ENCODE results near the gene SEPTIN2.
"Not testable (repeated sequence)": the region's sequence is repeated elsewhere in the genome, so short reads cannot be mapped to it uniquely, and the experiment has no call there.

Gene SEPTIN2

GRCh38 chr2:241275910-241276309 is 39.8 kb upstream of the SEPTIN2 start:
- DNase-seq (ENCODE audit: low read depth, low spot score): no peak

GRCh38 chr2:241278306-241278705 is 37.4 kb upstream of the SEPTIN2 start:
- in situ Hi-C loops (cut with HindIII; ENCODE audit: low sequenced_read_pairs); H3K4me3 ChIP-seq (ENCODE audit: low read depth, low read length); DNase-seq (ENCODE audit: low read depth, low spot score): not testable (repeated sequence)

More at GRCh38 chr2:241275910-241276309, 39.8 kb upstream of the SEPTIN2 start:
- in situ Hi-C loops (cut with HindIII; ENCODE audit: low sequenced_read_pairs): no loop called here
- no peak overlapping the region for H3K4me3 ChIP-seq (ENCODE audit: low read depth, low read length)
- TF ChIP-seq CTCF (IDR thresholded peaks at IDR 0.05; ENCODE audit: low read depth, low read length): no peak

GRCh38 chr2:241279413-241279812 is 36.3 kb upstream of the SEPTIN2 start:
- H3K4me3 ChIP-seq (ENCODE audit: low read depth, low read length): no peak overlapping the region
- no peak for TF ChIP-seq CTCF (IDR thresholded peaks at IDR 0.05; ENCODE audit: low read depth, low read length)
- in situ Hi-C loops (cut with HindIII; ENCODE audit: low sequenced_read_pairs): no loop called here
- DNase-seq (ENCODE audit: low read depth, low spot score): no peak

- in situ Hi-C loops (cut with HindIII; ENCODE audit: low sequenced_read_pairs): no loop called here
- no peak for DNase-seq (ENCODE audit: low read depth, low spot score)
- no peak overlapping the region for H3K4me3 ChIP-seq (ENCODE audit: low read depth, low read length)
- no peak for TF ChIP-seq CTCF (IDR thresholded peaks at IDR 0.05; ENCODE audit: low read depth, low read length)
These were observed 35.9 kb upstream of the SEPTIN2 start for GRCh38 chr2:241279828-241280227.

GRCh38 chr2:241280291-241280690 is 35.4 kb upstream of the SEPTIN2 start:
- DNase-seq (ENCODE audit: low read depth, low spot score): no peak
- in situ Hi-C loops (cut with HindIII; ENCODE audit: low sequenced_read_pairs): no loop called here

GRCh38 chr2:241282555-241282954 is 33.2 kb upstream of the SEPTIN2 start:
- no peak for TF ChIP-seq CTCF (IDR thresholded peaks at IDR 0.05; ENCODE audit: low read depth, low read length)
- no peak overlapping the region for H3K4me3 ChIP-seq (ENCODE audit: low read depth, low read length)
- in situ Hi-C loops (cut with HindIII; ENCODE audit: low sequenced_read_pairs): no loop called here
- no peak for DNase-seq (ENCODE audit: low read depth, low spot score)

More at GRCh38 chr2:241280291-241280690, 35.4 kb upstream of the SEPTIN2 start:
- no peak for TF ChIP-seq CTCF (IDR thresholded peaks at IDR 0.05; ENCODE audit: low read depth, low read length)
- no peak overlapping the region for H3K4me3 ChIP-seq (ENCODE audit: low read depth, low read length)

GRCh38 chr2:241285596-241285995 is 30.1 kb upstream of the SEPTIN2 start:
- H3K4me3 ChIP-seq (ENCODE audit: low read depth, low read length): no peak overlapping the region
- in situ Hi-C loops (cut with HindIII; ENCODE audit: low sequenced_read_pairs): no loop called here
- DNase-seq (ENCODE audit: low read depth, low spot score): no peak
- no peak for TF ChIP-seq CTCF (IDR thresholded peaks at IDR 0.05; ENCODE audit: low read depth, low read length)

All from astrocyte of the spinal cord (primary cell).